H9 (cell line): Measurements from ENCODE around the gene URAD. TPM values are rescaled to one million over a fixed set of nuclear protein-coding genes. Genes with fewer than 3 reads are reported as not detected.

Experiments used
- DNase-seq: peaks from one replicate; pipeline ENCODE4 v3.0.0-alpha.2; 2017
- H2AFZ ChIP-seq: one replicate; pipeline ENCODE4 v1.6.1; 2013; ENCODE audit warnings: mild to moderate bottlenecking, low read length, control low read depth, moderate library complexity
- H2AK5ac ChIP-seq: 2 replicates; pipeline ENCODE4 v1.6.1; 2013; ENCODE audit warnings: low read length, control low read depth, mixed read lengths; ENCODE audit not compliant: insufficient read length
- H2BK120ac ChIP-seq: one replicate; pipeline ENCODE4 v1.6.1; 2013; ENCODE audit warnings: low read depth, mild to moderate bottlenecking, low read length, control low read depth, inconsistent platforms; ENCODE audit not compliant: poor library complexity, severe bottlenecking
- H2BK12ac ChIP-seq: 2 replicates; pipeline ENCODE4 v1.6.1; 2013; ENCODE audit warnings: low read length, control low read depth, mixed read lengths, low read depth; ENCODE audit not compliant: insufficient read length
- H2BK15ac ChIP-seq: 2 replicates; pipeline ENCODE4 v1.6.1; 2013; ENCODE audit warnings: low read depth, low read length, control low read depth
- H2BK20ac ChIP-seq: one replicate; pipeline ENCODE4 v1.6.1; 2013; ENCODE audit warnings: low read depth, mild to moderate bottlenecking, low read length, control low read depth, inconsistent platforms; ENCODE audit not compliant: poor library complexity, severe bottlenecking
- H2BK5ac ChIP-seq: 2 replicates; pipeline ENCODE4 v1.6.1; 2013; ENCODE audit warnings: low read length, control low read depth, mixed read lengths; ENCODE audit not compliant: insufficient read length
- H3K14ac ChIP-seq: 2 replicates; pipeline ENCODE4 v1.6.1; 2013; ENCODE audit warnings: low read length, control low read depth; ENCODE audit not compliant: insufficient read depth
- H3K18ac ChIP-seq: 2 replicates; pipeline ENCODE4 v1.6.1; 2013; ENCODE audit warnings: low read depth, mild to moderate bottlenecking, mixed read lengths, low read length, control low read depth; ENCODE audit not compliant: insufficient read length
- H3K23ac ChIP-seq: 2 replicates; pipeline ENCODE4 v1.6.1; 2013; ENCODE audit warnings: low read length, control low read depth, mixed read lengths, low read depth; ENCODE audit not compliant: insufficient read length
- H3K23me2 ChIP-seq: 2 replicates; pipeline ENCODE4 v1.6.1; 2013; ENCODE audit warnings: low read depth, mild to moderate bottlenecking, mixed read lengths, low read length, control low read depth; ENCODE audit not compliant: insufficient read length, poor library complexity, severe bottlenecking
- H3K27ac ChIP-seq: 2 replicates; pipeline ENCODE4 v1.5.1; 2013; ENCODE audit warnings: low read length, control low read depth, mixed read lengths, low read depth; ENCODE audit not compliant: insufficient read length
- H3K27me3 ChIP-seq: 2 replicates; pipeline ENCODE4 v1.6.1; 2013; ENCODE audit warnings: low read length, control low read depth, inconsistent platforms; ENCODE audit not compliant: insufficient read depth
- H3K4ac ChIP-seq: 2 replicates; pipeline ENCODE4 v1.6.1; 2013; ENCODE audit warnings: low read depth, mild to moderate bottlenecking, control low read depth, inconsistent platforms, low read length, moderate library complexity
- H3K4me1 ChIP-seq: 2 replicates; pipeline ENCODE4 v1.6.1; 2013; ENCODE audit warnings: low read length, control low read depth, inconsistent platforms; ENCODE audit not compliant: insufficient read depth
- H3K4me2 ChIP-seq: 2 replicates; pipeline ENCODE4 v1.6.1; 2013; ENCODE audit warnings: low read length, control low read depth, mixed read lengths; ENCODE audit not compliant: insufficient read length, insufficient read depth
- H3K56ac ChIP-seq: 2 replicates; pipeline ENCODE4 v1.6.1; 2013; ENCODE audit warnings: low read depth, mild to moderate bottlenecking, mixed read lengths, low read length, control low read depth; ENCODE audit not compliant: insufficient read length
- H3K79me1 ChIP-seq: 2 replicates; pipeline ENCODE4 v1.6.1; 2013; ENCODE audit warnings: low read depth, mild to moderate bottlenecking, moderate library complexity, low read length, control low read depth, inconsistent platforms; ENCODE audit not compliant: insufficient read depth, poor library complexity, severe bottlenecking
- H3K79me2 ChIP-seq: 2 replicates; pipeline ENCODE4 v1.6.1; 2013; ENCODE audit warnings: low read length, control low read depth, inconsistent platforms; ENCODE audit not compliant: insufficient read depth
- H3K9ac ChIP-seq: 2 replicates; pipeline ENCODE4 v1.6.1; 2013; ENCODE audit warnings: low read length, control low read depth, mixed read lengths; ENCODE audit not compliant: insufficient read length; ENCODE audit errors: extremely low read depth
- H3K9me3 ChIP-seq: one replicate; pipeline ENCODE4 v1.6.1; 2013; ENCODE audit warnings: low read depth, low read length, inconsistent platforms; ENCODE audit not compliant: control insufficient read depth
- H3T11ph ChIP-seq: one replicate; pipeline ENCODE4 v1.6.1; 2013; ENCODE audit warnings: mild to moderate bottlenecking, low read length, control low read depth, inconsistent platforms
- H4K20me1 ChIP-seq: one replicate; pipeline ENCODE4 v1.6.1; 2013; ENCODE audit not compliant: control insufficient read depth, insufficient read length, insufficient read depth
- H4K5ac ChIP-seq: 2 replicates; pipeline ENCODE4 v1.6.1; 2013; ENCODE audit warnings: low read depth, mild to moderate bottlenecking, mixed read lengths, low read length, control low read depth; ENCODE audit not compliant: insufficient read length
- H4K8ac ChIP-seq: replicated peaks from 2 replicates; pipeline ENCODE4 v1.6.1; 2013; ENCODE audit warnings: low read length, control low read depth, mixed read lengths, low read depth; ENCODE audit not compliant: insufficient read length
- H4K91ac ChIP-seq: 2 replicates; pipeline ENCODE4 v1.6.1; 2013; ENCODE audit warnings: low read depth, mild to moderate bottlenecking, moderate library complexity, mixed read lengths, low read length, control low read depth; ENCODE audit not compliant: insufficient read length
- H3K27ac Mint-ChIP-seq, 3 experiments: 2 replicates in 2 of 3; 3 replicates in 1 of 3; pipeline ENCODE4 v1.8.0; 2020 to 2021; ENCODE audit warnings: mixed read lengths in 3 of 3, mild to moderate bottlenecking in 1 of 3, moderate library complexity in 1 of 3
- H3K27me3 Mint-ChIP-seq: 2 replicates; pipeline ENCODE4 v1.8.0; 2021; ENCODE audit warnings: low read depth, mild to moderate bottlenecking, moderate library complexity, mixed read lengths
- H3K36me3 Mint-ChIP-seq, 3 experiments: 2 replicates in 2 of 3; 3 replicates in 1 of 3; pipeline ENCODE4 v1.8.0; 2020 to 2021; ENCODE audit warnings: low read depth in 3 of 3, mixed read lengths in 3 of 3; ENCODE audit not compliant: insufficient read depth in 1 of 3
- H3K4me1 Mint-ChIP-seq, 2 experiments: 2 replicates each; pipeline ENCODE4 v1.8.0; 2020; ENCODE audit warnings: mixed read lengths in 2 of 2
- H3K4me3 Mint-ChIP-seq, 2 experiments: 2 replicates in 1 of 2; 3 replicates in 1 of 2; pipeline ENCODE4 v1.8.0; 2020 to 2021; ENCODE audit warnings: mild to moderate bottlenecking in 2 of 2, mixed read lengths in 2 of 2, moderate library complexity in 1 of 2
- H3K9me3 Mint-ChIP-seq, 2 experiments: 2 replicates in 1 of 2; 3 replicates in 1 of 2; pipeline ENCODE4 v1.8.0; 2020; ENCODE audit warnings: mild to moderate bottlenecking in 2 of 2, mixed read lengths in 2 of 2, moderate library complexity in 1 of 2
- CTCF ChIP-seq: fragments of 200-600 bp; sonication (generic); conservative IDR thresholded peaks from 3 replicates; pipeline ENCODE4 v1.8.0; 2021; ENCODE audit warnings: antibody characterized with exemption, mild to moderate bottlenecking
- WGBS: extraction: QIAGEN DNeasy Blood & Tissue Kit; methylation state at CpG from one replicate; pipeline ENCODE4 v1.1.7; 2013; ENCODE audit warnings: missing lambda C conversion rate, low lambda C conversion rate, mixed read lengths; ENCODE audit not compliant: insufficient read length; ENCODE audit errors: extremely low coverage; 5-methylcytosine and 5-hydroxymethylcytosine counted together
- total RNA-seq: library from RNA; stranded (reverse); gene quantifications from 2 replicates; pipeline ENCODE4 v1.2.1, GENCODE V29; 2021

URAD gene
- total RNA-seq, 1 experiment from 2014 or later = not detected

GRCh38 chr13:27967736-27968315, 20.7 kb downstream of the URAD start:
- Histone ChIP-seq H4K5ac (no peak overlapping the region), H3K27ac (no peak overlapping the region), H2BK12ac (no peak overlapping the region), H3K9me3 (no peaks in the 10 kb centered on the region), H2AFZ (no peak overlapping the region), H2BK20ac (no peak overlapping the region), H3K79me1 (no peaks in the 10 kb centered on the region), H3K27me3 (peaks cover 94% of the 10 kb centered on the region), H3K18ac (no peak overlapping the region), H3K4me1 (peaks cover 9% of the 10 kb centered on the region), H2BK120ac (no peak overlapping the region), H3T11ph (no peak overlapping the region), H3K9ac (no peak overlapping the region), H2BK15ac (no peak overlapping the region), H2AK5ac (no peak overlapping the region), H3K14ac (no peak overlapping the region), H4K20me1 (peaks cover 4% of the 10 kb centered on the region), H3K4me2 (no peak overlapping the region), H4K91ac (no peak overlapping the region), H3K4ac (no peak overlapping the region), H2BK5ac (no peak overlapping the region), H3K79me2 (no peaks in the 10 kb centered on the region), H3K23ac (no peak overlapping the region), H3K23me2 (no peaks in the 10 kb centered on the region), H3K56ac (no peak overlapping the region), H4K8ac (no peak overlapping the region)
- peaks cover 2 to 15% of the 10 kb centered on the region in 2 experiments for H3K9me3 Mint-ChIP-seq
- peaks cover 33 to 46% of the 10 kb centered on the region in 2 experiments for H3K4me1 Mint-ChIP-seq
- H3K36me3 Mint-ChIP-seq = no peaks in the 10 kb centered on the region
- WGBS = no CpG with 5 or more reads among the region's 33 CpGs
- H3K27ac Mint-ChIP-seq = no peak overlapping the region; a peak in 1 of 7 replicates
- peak; percentile 41 for DNase-seq
- peak overlapping the region in 1 of 2 experiments; percentile 67; a peak in 3 of 5 replicates for H3K4me3 Mint-ChIP-seq
- no peak for TF ChIP-seq CTCF
- peaks cover 100% of the 10 kb centered on the region for H3K27me3 Mint-ChIP-seq
